ENCODE measurements around the gene OTUB2.

- no peak for TF ChIP-seq CTCF (IDR thresholded peaks at IDR 0.05; ENCODE audit: borderline replicate concordance, extremely low read depth, low read length, poor library complexity, severe bottlenecking)
- no peak for TF ChIP-seq EZH2 (IDR thresholded peaks at IDR 0.05; ENCODE audit: borderline replicate concordance, low read depth, low read length, severe bottlenecking)
Observed at GRCh38 chr14:94052199-94052598, 26.1 kb downstream of the OTUB2 start.

Data from DND-41 (cell line).